GM19468 (cell line): Measurements from ENCODE around the gene OSBPL10.
A peak's percentile ranks its signal among the peaks of the same experiment; 100 is the strongest.

Experiments
- ATAC-seq: cut with Tn5 transposase; IDR thresholded peaks from one replicate; pipeline ENCODE4 v1.9.1; 2021; ENCODE audit warnings: mild to moderate bottlenecking, moderate library complexity, moderate number of reproducible peaks; ENCODE audit not compliant: unreplicated experiment; ENCODE audit errors: extremely low read depth

The OSBPL10 gene

GRCh38 chr3:31929826-31930502 lies 51.1 kb downstream of the OSBPL10 start:
- no peak for ATAC-seq

GRCh38 chr3:31927811-31928210 lies 53.3 kb downstream of the OSBPL10 start:
- ATAC-seq = no peak

- no peak for ATAC-seq
Observed at GRCh38 chr3:31926543-31926942, 54.5 kb downstream of the OSBPL10 start.

- no peak for ATAC-seq
Observed at GRCh38 chr3:31925271-31925630, 55.8 kb downstream of the OSBPL10 start.

- ATAC-seq = no peak
Observed at GRCh38 chr3:31924610-31925270, 56.3 kb downstream of the OSBPL10 start.

- no peak for ATAC-seq
Observed at GRCh38 chr3:31922962-31923361, 58.1 kb downstream of the OSBPL10 start.

- ATAC-seq = no peak
Observed at GRCh38 chr3:31921837-31922236, 59.2 kb downstream of the OSBPL10 start.

GRCh38 chr3:31920310-31920709 lies 60.8 kb downstream of the OSBPL10 start:
- no peak for ATAC-seq

GRCh38 chr3:31919528-31919927 lies 61.5 kb downstream of the OSBPL10 start:
- no peak for ATAC-seq

- peak; percentile 48 for ATAC-seq
Observed at GRCh38 chr3:31918179-31919150, 62.6 kb downstream of the OSBPL10 start.

GRCh38 chr3:31917303-31918005 lies 63.6 kb downstream of the OSBPL10 start:
- peak; percentile 59 for ATAC-seq

GRCh38 chr3:31911643-31912042 lies 69.4 kb downstream of the OSBPL10 start:
- ATAC-seq = no peak

GRCh38 chr3:31911124-31911523 lies 69.9 kb downstream of the OSBPL10 start:
- ATAC-seq = no peak

GRCh38 chr3:31909455-31909854 lies 71.6 kb downstream of the OSBPL10 start:
- no peak for ATAC-seq

- peak; percentile 57 for ATAC-seq
Observed at GRCh38 chr3:31908391-31909097, 72.5 kb downstream of the OSBPL10 start.

- ATAC-seq = no peak
Observed at GRCh38 chr3:31906182-31906581, 74.9 kb downstream of the OSBPL10 start.

- no peak for ATAC-seq
Observed at GRCh38 chr3:31903686-31904431, 77.2 kb downstream of the OSBPL10 start.

- no peak for ATAC-seq
Observed at GRCh38 chr3:31900583-31900982, 80.5 kb downstream of the OSBPL10 start.
